Measurements from ENCODE around the gene PLEKHA8.

The PLEKHA8 gene

DNA sequence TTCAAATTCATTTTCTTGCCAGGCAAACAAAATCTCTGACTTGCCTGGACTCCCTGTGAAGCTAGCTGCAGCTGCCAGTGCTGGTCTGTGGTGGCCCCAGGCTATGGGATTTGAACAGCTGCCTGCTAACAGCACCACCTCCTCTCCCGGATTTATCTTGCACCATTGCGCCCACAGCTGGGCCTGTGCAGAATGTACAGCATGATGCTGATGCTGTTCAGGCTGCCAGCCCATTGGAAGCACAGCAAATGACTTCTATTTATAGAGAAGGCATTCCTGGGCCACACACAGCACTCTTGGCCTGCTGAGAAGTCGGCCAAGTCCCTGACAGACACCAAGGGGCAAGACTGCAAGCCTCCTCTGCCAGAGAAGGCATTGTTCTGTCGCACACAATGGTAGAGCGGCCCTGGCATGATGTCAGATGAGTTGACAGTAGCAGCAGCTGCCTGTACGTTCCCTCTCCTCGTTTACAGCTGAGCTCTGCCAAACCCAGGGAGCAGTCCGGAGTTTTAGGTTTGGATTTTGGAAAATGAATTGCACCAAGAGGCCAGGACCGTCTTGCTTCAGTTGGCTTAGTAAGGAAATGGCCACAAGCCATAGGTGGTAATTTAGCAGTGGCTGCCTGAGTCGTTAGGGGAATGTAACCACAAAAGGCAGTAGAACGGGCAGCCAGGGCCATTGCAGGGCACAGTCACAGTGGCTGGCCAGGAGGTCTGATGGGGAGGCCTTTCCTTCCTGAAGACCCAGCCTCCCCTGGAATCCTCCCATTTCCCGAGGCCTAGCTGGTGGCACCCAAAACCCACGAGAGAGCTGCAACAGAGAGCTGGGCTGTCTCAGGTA is 145.1 kb downstream of the PLEKHA8 start:
- Histone ChIP-seq H3K9ac (ENCODE audit: low read depth, low read length) (no peak overlapping the region), H3K36me3 (ENCODE audit: insufficient read depth, low read length) (no peaks in the 10 kb centered on the region), H3K9me3 (ENCODE audit: control insufficient read depth, insufficient read depth, low read length) (no peaks in the 10 kb centered on the region), H3K4me1 (ENCODE audit: insufficient read depth, low read length) (peaks cover 23% of the 10 kb centered on the region)

DNA sequence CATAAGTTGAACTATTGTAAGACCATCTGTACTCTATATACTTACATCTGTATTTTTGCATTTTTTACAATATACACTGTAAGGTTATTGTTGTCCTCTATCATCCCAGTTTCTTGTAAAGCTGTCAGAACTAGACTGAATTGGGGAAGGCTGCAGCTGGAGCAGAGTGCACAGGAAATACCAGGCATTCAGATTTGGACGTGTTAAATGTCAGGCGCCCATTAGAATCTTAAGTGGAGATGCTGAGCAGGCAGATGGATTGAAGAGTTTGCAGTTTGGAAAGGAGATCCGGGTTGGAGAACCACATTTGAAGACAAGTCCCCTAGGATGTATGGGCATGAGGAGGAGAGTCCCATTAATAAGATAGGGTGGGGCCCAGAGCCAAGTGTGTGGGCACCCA is 147.0 kb downstream of the PLEKHA8 start:
- H3K9me3 ChIP-seq (ENCODE audit: control insufficient read depth, insufficient read depth, low read length), result no peaks in the 10 kb centered on the region
- H3K9ac ChIP-seq (ENCODE audit: low read depth, low read length), result no peak overlapping the region
- peaks cover 6% of the 10 kb centered on the region for H3K4me1 ChIP-seq (ENCODE audit: insufficient read depth, low read length)
- no peaks in the 10 kb centered on the region for H3K36me3 ChIP-seq (ENCODE audit: insufficient read depth, low read length)

GRCh38 chr7:30175636-30176147 is 147.5 kb downstream of the PLEKHA8 start:
- H3K4me1 ChIP-seq (ENCODE audit: insufficient read depth, low read length), result peaks cover 6% of the 10 kb centered on the region
- H3K36me3 ChIP-seq (ENCODE audit: insufficient read depth, low read length), result no peaks in the 10 kb centered on the region
- H3K9ac ChIP-seq (ENCODE audit: low read depth, low read length), result no peak overlapping the region
- no peaks in the 10 kb centered on the region for H3K9me3 ChIP-seq (ENCODE audit: control insufficient read depth, insufficient read depth, low read length)

DNA sequence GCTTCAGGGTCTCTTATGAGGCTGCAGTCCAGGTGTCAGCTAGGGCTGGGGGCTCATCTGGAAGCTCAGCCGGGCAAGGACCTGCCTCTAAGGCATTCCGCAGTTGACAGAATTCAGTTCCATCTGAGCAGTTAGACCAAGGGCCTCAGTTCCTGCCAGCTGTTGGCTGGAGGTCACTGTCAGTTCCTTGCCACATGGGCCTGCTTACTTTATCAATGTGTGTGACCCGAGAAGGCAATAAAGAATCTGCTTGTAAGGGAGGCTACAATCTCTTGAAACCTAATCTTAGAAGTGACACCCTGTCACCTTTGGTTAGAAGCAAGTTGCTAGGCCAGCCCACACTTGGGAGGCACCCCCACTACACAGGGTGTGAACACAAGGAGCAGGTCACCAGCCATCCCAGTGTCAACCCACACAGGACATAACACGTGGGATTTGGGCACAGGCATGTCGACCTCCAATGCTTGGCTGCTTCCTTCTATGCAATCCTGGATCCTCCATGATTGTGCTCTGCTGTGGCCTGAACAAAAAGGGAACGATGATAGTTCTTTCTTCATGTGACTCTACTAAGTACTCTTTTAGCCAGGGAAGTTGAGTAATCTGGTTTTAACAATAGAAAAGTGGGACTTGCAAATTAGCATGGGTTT is 148.4 kb downstream of the PLEKHA8 start:
- Histone ChIP-seq H3K4me1 (ENCODE audit: insufficient read depth, low read length) (peaks cover 6% of the 10 kb centered on the region), H3K36me3 (ENCODE audit: insufficient read depth, low read length) (no peaks in the 10 kb centered on the region), H3K9ac (ENCODE audit: low read depth, low read length) (no peak overlapping the region), H3K9me3 (ENCODE audit: control insufficient read depth, insufficient read depth, low read length) (no peaks in the 10 kb centered on the region)

DNA sequence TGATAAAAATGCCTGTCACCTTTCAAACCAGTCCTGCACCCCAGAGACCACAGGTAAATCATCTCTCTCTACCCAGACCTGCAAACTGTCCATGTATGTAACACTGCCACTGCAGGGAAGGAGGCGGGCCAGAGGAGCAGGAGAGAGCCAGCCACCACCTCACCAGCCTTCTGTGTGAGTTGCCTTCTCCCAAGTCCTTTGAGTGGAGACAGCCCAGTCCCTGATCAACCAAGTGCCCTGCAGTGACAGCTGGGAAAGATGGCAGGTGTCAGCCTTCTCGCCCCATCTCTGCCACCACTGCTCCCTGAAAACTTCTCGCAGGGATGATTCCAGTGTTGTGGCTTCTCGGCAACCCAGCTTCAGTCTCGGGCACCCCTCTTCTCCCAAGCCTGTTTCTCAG is 149.0 kb downstream of the PLEKHA8 start:
- H3K4me1 ChIP-seq (ENCODE audit: insufficient read depth, low read length), result peaks cover 6% of the 10 kb centered on the region
- no peaks in the 10 kb centered on the region for H3K9me3 ChIP-seq (ENCODE audit: control insufficient read depth, insufficient read depth, low read length)
- H3K36me3 ChIP-seq (ENCODE audit: insufficient read depth, low read length), result no peaks in the 10 kb centered on the region
- H3K9ac ChIP-seq (ENCODE audit: low read depth, low read length), result no peak overlapping the region

GRCh38 chr7:30177965-30178364 is 149.8 kb downstream of the PLEKHA8 start:
- no peak overlapping the region for H3K9ac ChIP-seq (ENCODE audit: low read depth, low read length)

DNA sequence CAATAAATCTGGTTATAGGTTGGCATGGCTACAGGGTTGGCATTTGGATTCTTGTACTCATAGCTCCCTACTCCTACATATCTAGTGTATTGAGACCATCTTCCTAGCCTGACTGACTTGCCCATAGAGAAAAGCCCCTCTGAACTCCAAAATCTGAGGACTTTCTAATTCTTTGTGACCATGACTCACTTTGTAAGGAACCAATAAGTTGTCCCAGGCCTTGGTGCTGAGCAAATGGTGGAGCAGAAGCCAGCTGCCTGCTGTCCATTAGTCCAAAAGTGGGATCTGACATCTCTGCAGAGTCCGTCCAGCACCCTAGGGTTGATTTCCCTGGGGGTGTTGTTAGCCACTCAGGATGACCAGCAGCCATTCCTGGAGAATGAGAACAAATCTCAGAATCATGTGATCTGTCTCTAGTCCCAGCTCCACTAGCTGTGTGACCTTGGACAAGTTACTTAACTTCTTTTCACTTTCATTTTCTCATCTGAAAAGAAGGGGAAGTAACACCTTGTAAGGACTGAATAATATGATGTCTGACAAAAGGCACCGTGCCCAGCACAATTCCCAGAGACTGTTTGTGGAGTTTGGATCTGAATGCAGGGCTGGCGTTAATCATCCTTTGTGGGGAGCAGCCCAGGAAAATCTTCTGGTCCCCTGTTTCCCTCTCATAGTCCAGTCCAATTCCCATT is 150.7 kb downstream of the PLEKHA8 start:
- H3K4me1 ChIP-seq (ENCODE audit: insufficient read depth, low read length), result no peaks in the 10 kb centered on the region; the same call in 1 of the 2 replicates
- no peak overlapping the region for H3K9ac ChIP-seq (ENCODE audit: low read depth, low read length)
- H3K9me3 ChIP-seq (ENCODE audit: control insufficient read depth, insufficient read depth, low read length), result no peaks in the 10 kb centered on the region
- H3K36me3 ChIP-seq (ENCODE audit: insufficient read depth, low read length), result no peaks in the 10 kb centered on the region

More at GRCh38 chr7:30177965-30178364, 149.8 kb downstream of the PLEKHA8 start:
- H3K9me3 ChIP-seq (ENCODE audit: control insufficient read depth, insufficient read depth, low read length), result no peaks in the 10 kb centered on the region
- H3K4me1 ChIP-seq (ENCODE audit: insufficient read depth, low read length), result peaks cover under 1% of the 10 kb centered on the region
- no peaks in the 10 kb centered on the region for H3K36me3 ChIP-seq (ENCODE audit: insufficient read depth, low read length)

All from ES-I3 (cell line).